ENCODE data around the gene GRM7.

The GRM7 gene

GRCh38 chr3:7400360-7400759, 539.4 kb downstream of the GRM7 start:
- DNase-seq (ENCODE audit: low read depth) = no peak

- no peak for DNase-seq (ENCODE audit: low read depth)
Measured at GRCh38 chr3:7401418-7401817, 540.5 kb downstream of the GRM7 start.

- DNase-seq (ENCODE audit: low read depth) = no peak
Measured at GRCh38 chr3:7407107-7407506, 546.2 kb downstream of the GRM7 start.

- no peak for DNase-seq (ENCODE audit: low read depth)
Measured at GRCh38 chr3:7410782-7411181, 549.9 kb downstream of the GRM7 start.

- no peak for DNase-seq (ENCODE audit: low read depth)
Measured at GRCh38 chr3:7421065-7421464, 560.1 kb downstream of the GRM7 start.

GRCh38 chr3:7423036-7423435, 562.1 kb downstream of the GRM7 start:
- DNase-seq (ENCODE audit: low read depth) = no peak

GRCh38 chr3:7423995-7424394, 563.1 kb downstream of the GRM7 start:
- no peak for DNase-seq (ENCODE audit: low read depth)

- no peak for DNase-seq (ENCODE audit: low read depth)
Measured at GRCh38 chr3:7428206-7428718, 567.3 kb downstream of the GRM7 start.

GRCh38 chr3:7432610-7433009, 571.7 kb downstream of the GRM7 start:
- DNase-seq (ENCODE audit: low read depth) = no peak

- no peak for DNase-seq (ENCODE audit: low read depth)
Measured at GRCh38 chr3:7433073-7433472, 572.2 kb downstream of the GRM7 start.

GRCh38 chr3:7436542-7436941, 575.6 kb downstream of the GRM7 start:
- DNase-seq (ENCODE audit: low read depth) = no peak

- DNase-seq (ENCODE audit: low read depth) = no peak
Measured at GRCh38 chr3:7437231-7437630, 576.3 kb downstream of the GRM7 start.

GRCh38 chr3:7439101-7439680, 578.3 kb downstream of the GRM7 start:
- DNase-seq (ENCODE audit: low read depth) = no peak

GRCh38 chr3:7444886-7445285, 584.0 kb downstream of the GRM7 start:
- no peak for DNase-seq (ENCODE audit: low read depth)

GRCh38 chr3:7445331-7445730, 584.4 kb downstream of the GRM7 start:
- no peak for DNase-seq (ENCODE audit: low read depth)

- no peak for DNase-seq (ENCODE audit: low read depth)
Measured at GRCh38 chr3:7447197-7447769, 586.4 kb downstream of the GRM7 start.

- no peak for DNase-seq (ENCODE audit: low read depth)
Measured at GRCh38 chr3:7456386-7456785, 595.5 kb downstream of the GRM7 start.

GRCh38 chr3:7461202-7461825, 600.4 kb downstream of the GRM7 start:
- no peak for DNase-seq (ENCODE audit: low read depth)

GRCh38 chr3:7469866-7470265, 609.0 kb downstream of the GRM7 start:
- DNase-seq (ENCODE audit: low read depth) = no peak

- DNase-seq (ENCODE audit: low read depth) = no peak
Measured at GRCh38 chr3:7484636-7485035, 623.7 kb downstream of the GRM7 start.

GRCh38 chr3:7487763-7488162, 626.8 kb downstream of the GRM7 start:
- DNase-seq (ENCODE audit: low read depth) = no peak

- no peak for DNase-seq (ENCODE audit: low read depth)
Measured at GRCh38 chr3:7489417-7489816, 628.5 kb downstream of the GRM7 start.

- DNase-seq (ENCODE audit: low read depth) = no peak
Measured at GRCh38 chr3:7498715-7499114, 637.8 kb downstream of the GRM7 start.

- no peak for DNase-seq (ENCODE audit: low read depth)
Measured at GRCh38 chr3:7503431-7503830, 642.5 kb downstream of the GRM7 start.
